ENCODE measurements around the gene POFUT2.

Gene POFUT2

DNA sequence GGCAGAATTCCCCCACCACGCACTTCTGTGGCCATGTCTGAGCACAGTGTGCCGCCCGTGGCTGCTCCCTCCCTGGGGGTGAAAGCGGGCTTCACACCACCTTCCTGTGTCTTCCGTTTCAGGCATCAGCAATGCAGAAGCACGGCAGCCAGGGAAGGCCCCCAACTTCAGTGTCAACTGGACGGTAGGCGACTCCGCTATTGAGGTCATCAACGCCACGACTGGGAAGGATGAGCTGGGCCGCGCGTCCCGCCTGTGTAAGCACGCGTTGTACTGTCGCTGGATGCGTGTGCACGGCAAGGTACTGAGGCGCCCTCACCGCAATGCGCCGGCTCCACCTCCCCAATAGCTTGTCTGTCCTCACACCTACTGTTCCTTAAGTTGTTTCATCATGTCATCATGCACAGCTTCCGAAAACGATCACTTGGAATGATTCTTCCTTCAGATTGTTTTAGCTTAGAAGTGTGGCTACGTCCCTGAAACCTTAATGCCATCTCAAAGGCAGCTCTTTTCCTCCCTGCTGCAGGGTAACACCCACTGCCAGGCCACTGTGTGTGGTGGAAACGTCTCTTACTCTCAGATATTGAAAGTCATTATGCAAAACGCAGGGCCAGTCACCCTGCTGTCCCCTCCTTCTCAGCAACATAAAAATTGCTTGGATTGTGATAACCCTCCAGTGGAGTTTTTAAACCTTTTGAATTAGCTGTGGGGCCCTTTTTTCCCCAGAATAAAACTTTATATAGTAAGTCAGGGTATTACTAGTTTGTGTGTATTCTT is 66.8 kb downstream of the POFUT2 start:
- DNase-seq, result no peak

DNA sequence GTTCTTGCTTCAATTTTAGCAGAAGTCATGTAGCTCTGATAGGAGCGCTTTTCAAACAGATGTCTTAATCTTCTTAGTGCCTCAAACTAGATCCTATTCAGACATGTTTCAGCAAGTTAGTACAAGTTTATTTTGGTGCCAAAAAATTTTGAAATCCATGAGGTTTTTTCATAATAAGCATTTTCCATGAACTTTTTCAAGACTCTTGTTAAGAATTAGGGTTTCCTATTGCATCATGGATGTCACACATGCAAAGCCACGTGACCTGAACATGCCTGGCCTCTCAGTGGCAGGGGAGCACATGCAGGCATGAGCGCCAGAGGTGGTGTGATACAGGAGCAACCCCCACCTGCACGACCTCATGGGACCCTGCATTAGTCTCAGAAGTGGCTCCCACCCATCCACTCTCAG is 67.6 kb downstream of the POFUT2 start:
- no peak for DNase-seq

DNA sequence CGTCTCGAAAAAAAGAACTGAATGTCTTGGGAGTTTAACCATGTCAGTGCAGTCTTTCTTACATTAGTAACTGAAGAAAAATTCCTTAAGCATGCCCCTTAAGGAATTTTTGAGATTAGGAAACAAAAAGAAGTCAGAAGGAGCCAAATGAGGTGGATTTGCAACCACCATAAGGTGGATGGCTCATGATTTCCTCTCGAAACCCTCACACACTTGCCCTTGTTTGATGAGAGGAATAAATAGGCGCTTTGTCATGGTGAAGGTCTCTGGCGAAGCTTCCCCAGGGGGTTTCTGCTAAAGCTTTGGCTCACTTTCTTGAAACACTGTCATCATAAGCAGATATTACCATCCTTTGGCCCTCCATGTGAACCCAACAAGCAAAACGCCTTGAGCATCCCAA is 68.2 kb downstream of the POFUT2 start:
- no peak for DNase-seq

GRCh38 chr21:45217010-45217409 is 70.7 kb downstream of the POFUT2 start:
- no peak for DNase-seq

DNA sequence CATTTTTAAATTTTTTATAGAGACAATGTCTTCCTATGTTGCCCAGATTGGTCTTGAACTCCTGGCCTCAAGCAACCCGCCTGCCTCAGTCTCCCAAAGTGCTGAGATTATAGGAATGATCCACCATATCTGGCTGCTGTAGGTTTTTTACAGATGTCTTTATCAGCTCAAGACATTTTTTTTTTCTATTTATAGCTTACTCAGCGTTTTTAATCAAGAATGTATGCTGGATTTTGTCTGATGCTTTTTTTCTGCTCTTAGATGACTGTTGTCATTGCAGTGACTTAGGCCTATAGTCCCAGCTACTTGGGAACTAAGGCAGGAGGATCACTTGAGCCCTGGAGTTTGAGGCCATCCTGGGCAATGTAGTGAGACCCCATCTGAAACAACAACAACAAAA is 72.5 kb downstream of the POFUT2 start:
- DNase-seq, result no peak

Measured in NCI-H748 treated with DMSO at 0.1 percent for 48 hours (cell line).